ENCODE measurements around the gene DEFB118. TPM values are rescaled to one million over a fixed set of nuclear protein-coding genes. Genes with fewer than 3 reads are reported as not detected.

DEFB118 gene
- total and polyA plus RNA-seq, 2 experiments from 2014 or later: not detected

GRCh38 chr20:31390490-31390889 is 22.1 kb downstream of the DEFB118 start, which contains the start of gene DEFB119:
Gene DEFB119, minus strand, starts transcription at chr20:31390590. Its CDS starts 107 bp downstream, at chr20:31390483.
- DNase-seq (ENCODE audit: low spot score): no peak
- no peaks in the 10 kb centered on the region for H3K79me2 ChIP-seq
- WGBS (ENCODE audit: low lambda C conversion rate, missing lambda C conversion rate): 35% methylated on average over 1 of the region's 1 CpG

GRCh38 chr20:31392836-31393235 is 24.4 kb downstream of the DEFB118 start:
- no peak overlapping the region for H2AFZ ChIP-seq
- no peak overlapping the region for H3K4me2 ChIP-seq
- H3K27me3 ChIP-seq: no peaks in the 10 kb centered on the region
- TF ChIP-seq EZH2phosphoT487 (IDR thresholded peaks at IDR 0.05; ENCODE audit: low read depth, severe bottlenecking, unreplicated experiment) (no peak), EZH2 (IDR thresholded peaks at IDR 0.05; ENCODE audit: borderline replicate concordance) (no peak), CTCF (IDR thresholded peaks at IDR 0.05; ENCODE audit: poor library complexity) (no peak)
- no peak overlapping the region for H3K27ac ChIP-seq
- DNase-seq (ENCODE audit: low spot score): no peak
- no peaks in the 10 kb centered on the region for H3K4me1 ChIP-seq (ENCODE audit: insufficient read depth)
- H3K36me3 ChIP-seq (replicated peaks; ENCODE audit: insufficient read depth, low read depth): no peaks in the 10 kb centered on the region
- H3K79me2 ChIP-seq: no peaks in the 10 kb centered on the region
- peaks cover 4% of the 10 kb centered on the region for H3K9me3 ChIP-seq (ENCODE audit: low read depth)
- no peaks in the 10 kb centered on the region for H4K20me1 ChIP-seq (ENCODE audit: insufficient read depth, poor library complexity, severe bottlenecking)
- H3K9me2 ChIP-seq (replicated peaks; ENCODE audit: insufficient read depth): no peaks in the 10 kb centered on the region
- 43% methylated on average over 2 of the region's 2 CpGs for WGBS (ENCODE audit: low lambda C conversion rate, missing lambda C conversion rate)
- H3K4me3 ChIP-seq: no peak overlapping the region

More at GRCh38 chr20:31390490-31390889, 22.1 kb downstream of the DEFB118 start, which contains the start of gene DEFB119:
- Histone ChIP-seq H3K27me3 (no peaks in the 10 kb centered on the region), H3K4me1 (ENCODE audit: insufficient read depth) (no peaks in the 10 kb centered on the region), H2AFZ (no peak within 1 kb of the TSS), H3K4me2 (no peak within 1 kb of the TSS), H3K9me2 (replicated peaks; ENCODE audit: insufficient read depth) (no peaks in the 10 kb centered on the region), H3K36me3 (replicated peaks; ENCODE audit: insufficient read depth, low read depth) (no peaks in the 10 kb centered on the region), H3K9me3 (ENCODE audit: low read depth) (no peaks in the 10 kb centered on the region), H3K4me3 (no peak within 1 kb of the TSS), H3K27ac (no peak within 1 kb of the TSS), H4K20me1 (ENCODE audit: insufficient read depth, poor library complexity, severe bottlenecking) (no peaks in the 10 kb centered on the region)
- TF ChIP-seq CTCF (IDR thresholded peaks at IDR 0.05; ENCODE audit: poor library complexity) (no peak), EZH2 (IDR thresholded peaks at IDR 0.05; ENCODE audit: borderline replicate concordance) (no peak)

GRCh38 chr20:31394900-31395299 is 26.5 kb downstream of the DEFB118 start:
- WGBS (ENCODE audit: low lambda C conversion rate, missing lambda C conversion rate): 24% methylated on average over 3 of the region's 3 CpGs
- Histone ChIP-seq H2AFZ (no peak overlapping the region), H3K27ac (no peak overlapping the region), H3K4me2 (no peak overlapping the region), H3K4me1 (ENCODE audit: insufficient read depth) (no peaks in the 10 kb centered on the region), H3K79me2 (no peaks in the 10 kb centered on the region), H3K36me3 (replicated peaks; ENCODE audit: insufficient read depth, low read depth) (no peaks in the 10 kb centered on the region), H4K20me1 (ENCODE audit: insufficient read depth, poor library complexity, severe bottlenecking) (no peaks in the 10 kb centered on the region), H3K9me2 (replicated peaks; ENCODE audit: insufficient read depth) (no peaks in the 10 kb centered on the region), H3K9me3 (ENCODE audit: low read depth) (peaks cover 10% of the 10 kb centered on the region), H3K27me3 (no peaks in the 10 kb centered on the region), H3K4me3 (no peak overlapping the region)
- TF ChIP-seq CTCF (IDR thresholded peaks at IDR 0.05; ENCODE audit: poor library complexity): no peak
- TF ChIP-seq EZH2phosphoT487 (IDR thresholded peaks at IDR 0.05; ENCODE audit: low read depth, severe bottlenecking, unreplicated experiment): no peak
- no peak for TF ChIP-seq EZH2 (IDR thresholded peaks at IDR 0.05; ENCODE audit: borderline replicate concordance)
- no peak for DNase-seq (ENCODE audit: low spot score)

GRCh38 chr20:31403886-31404285 is 35.5 kb downstream of the DEFB118 start:
- no peak for TF ChIP-seq CTCF (IDR thresholded peaks at IDR 0.05; ENCODE audit: poor library complexity)
- TF ChIP-seq EZH2 (IDR thresholded peaks at IDR 0.05; ENCODE audit: borderline replicate concordance): no peak
- TF ChIP-seq EZH2phosphoT487 (IDR thresholded peaks at IDR 0.05; ENCODE audit: low read depth, severe bottlenecking, unreplicated experiment): no peak
- no peaks in the 10 kb centered on the region for H3K36me3 ChIP-seq (replicated peaks; ENCODE audit: insufficient read depth, low read depth)
- 33% methylated on average over 1 of the region's 1 CpG for WGBS (ENCODE audit: low lambda C conversion rate, missing lambda C conversion rate)
- H3K4me2 ChIP-seq: no peak overlapping the region
- H3K27ac ChIP-seq: no peak overlapping the region
- H4K20me1 ChIP-seq (ENCODE audit: insufficient read depth, poor library complexity, severe bottlenecking): no peaks in the 10 kb centered on the region
- H3K9me3 ChIP-seq (ENCODE audit: low read depth): peaks cover 6% of the 10 kb centered on the region
- H3K4me3 ChIP-seq: no peak overlapping the region
- no peaks in the 10 kb centered on the region for H3K9me2 ChIP-seq (replicated peaks; ENCODE audit: insufficient read depth)
- no peak for DNase-seq (ENCODE audit: low spot score)
- H3K27me3 ChIP-seq: no peaks in the 10 kb centered on the region
- no peaks in the 10 kb centered on the region for H3K79me2 ChIP-seq
- H3K4me1 ChIP-seq (ENCODE audit: insufficient read depth): no peaks in the 10 kb centered on the region
- no peak overlapping the region for H2AFZ ChIP-seq

All from hepatocyte (in vitro differentiated cells).